GM18505 (cell line): ENCODE results near the gene RNF148.

Experiments
- ATAC-seq: cut with Tn5 transposase; IDR thresholded peaks from one replicate; pipeline ENCODE4 v1.9.1; 2021; ENCODE audit not compliant: unreplicated experiment
- POLR2A ChIP-seq: IDR thresholded peaks from 4 replicates; pipeline ENCODE4 v1.6.1; 2011; ENCODE audit warnings: borderline replicate concordance; ENCODE audit not compliant: insufficient read depth, insufficient read length; ENCODE audit errors: extremely low read depth

The RNF148 gene

DNA sequence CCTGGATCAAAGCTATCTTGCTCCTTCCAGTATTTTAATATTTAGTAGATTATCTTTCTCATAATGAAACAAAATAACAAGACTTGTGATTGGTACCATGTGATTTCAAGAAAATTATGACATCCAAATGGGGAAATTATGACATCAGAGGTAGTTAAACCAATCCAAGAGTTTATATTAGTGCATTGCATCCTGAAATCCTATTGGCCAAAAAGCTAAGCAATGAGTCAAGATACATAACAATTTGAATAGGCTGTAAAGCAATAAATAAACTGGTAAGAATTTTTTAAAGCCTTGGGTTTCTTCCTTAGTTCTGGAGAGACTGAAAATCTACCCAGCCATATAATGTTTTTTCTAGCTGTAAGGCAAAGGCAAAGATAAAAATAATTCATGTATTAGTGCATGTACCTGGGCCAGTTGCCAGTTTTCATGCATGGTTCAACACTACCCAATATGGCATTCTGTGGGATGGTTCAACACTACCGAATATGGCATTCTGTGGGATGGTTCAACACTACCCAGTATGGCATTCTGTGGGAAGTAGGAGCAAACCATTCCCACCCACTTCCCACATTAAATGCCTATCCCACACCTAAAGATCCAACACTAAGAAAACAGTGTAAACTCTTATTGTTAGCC is at the start of gene RNF148:
RNF148 (minus strand) TSS at position 51 of the 639 bp plus-strand sequence. CDS start 172 bp downstream, outside the sequence.
- no peak for ATAC-seq
- no peak for TF ChIP-seq POLR2A

- ATAC-seq, result no peak
- TF ChIP-seq POLR2A, result no peak
Measured at GRCh38 chr7:122750389-122750788, 47.7 kb upstream of the RNF148 start.

DNA sequence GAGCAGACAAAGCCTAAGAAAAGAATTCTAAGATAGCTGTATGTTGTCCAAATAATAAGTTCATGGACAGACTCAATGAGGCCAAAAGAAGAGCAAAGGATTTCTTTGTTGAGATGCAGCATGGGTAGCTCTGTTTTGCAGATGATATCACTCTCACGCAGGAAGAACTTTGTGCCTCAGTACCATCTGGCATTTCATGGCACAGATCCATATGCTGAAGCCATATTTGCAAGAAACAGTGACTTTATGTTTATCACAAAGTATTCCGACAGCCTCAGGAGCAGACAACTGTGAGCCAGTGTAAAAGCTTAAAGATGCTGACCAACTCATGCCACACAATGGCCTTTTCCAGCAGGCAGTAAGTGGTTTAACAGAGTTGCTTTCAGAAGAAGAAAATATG is 45.5 kb upstream of the RNF148 start:
- TF ChIP-seq POLR2A, result no peak
- ATAC-seq, result no peak

- ATAC-seq, result no peak
- no peak for TF ChIP-seq POLR2A
Measured at GRCh38 chr7:122746948-122747347, 44.2 kb upstream of the RNF148 start.

GRCh38 chr7:122743211-122743610 is 40.5 kb upstream of the RNF148 start:
- no peak for TF ChIP-seq POLR2A
- no peak for ATAC-seq

- no peak for ATAC-seq
- no peak for TF ChIP-seq POLR2A
Measured at GRCh38 chr7:122738947-122739346, 36.2 kb upstream of the RNF148 start.

GRCh38 chr7:122736183-122736582 is 33.5 kb upstream of the RNF148 start:
- no peak for ATAC-seq
- TF ChIP-seq POLR2A, result no peak

DNA sequence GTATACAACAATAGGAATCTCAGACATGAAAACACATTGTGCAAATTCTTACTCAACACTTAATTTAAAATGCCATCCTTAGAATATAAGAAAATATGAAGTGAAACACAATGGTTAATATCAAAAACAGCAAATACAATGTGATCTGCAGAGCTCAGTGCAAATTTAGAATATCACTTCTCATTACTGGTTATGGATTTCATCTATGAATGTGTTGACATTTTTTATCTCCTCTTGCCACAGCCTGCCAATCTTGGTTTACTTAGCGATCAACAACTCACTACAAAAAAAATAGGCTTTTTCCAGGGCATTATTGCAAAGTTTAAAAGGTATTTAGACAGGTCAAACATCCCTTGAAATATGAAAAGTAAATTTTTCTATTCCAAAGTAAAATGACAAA is 25.0 kb upstream of the RNF148 start:
- TF ChIP-seq POLR2A, result no peak

DNA sequence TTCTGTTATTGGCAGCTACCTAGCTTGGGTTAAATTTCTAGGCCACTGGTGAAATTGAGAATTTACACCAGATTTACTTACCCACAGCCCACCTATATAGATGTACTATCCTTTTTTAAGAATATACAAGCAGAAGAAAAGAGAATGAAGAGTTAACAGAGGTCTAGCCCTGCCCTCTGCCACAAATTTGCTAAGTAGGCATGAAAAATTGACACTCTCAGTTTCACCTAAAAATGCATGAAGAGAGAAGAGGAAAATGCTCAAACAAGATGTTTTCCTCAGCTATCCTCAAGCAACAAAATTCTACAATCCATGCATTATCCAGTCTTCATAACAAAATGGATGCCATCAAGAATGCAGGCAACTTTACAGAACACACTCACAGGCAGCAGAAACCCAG is 24.6 kb upstream of the RNF148 start:
- no peak for TF ChIP-seq POLR2A
- no peak for ATAC-seq

More for the DNA sequence above, 25.0 kb upstream of the RNF148 start:
- ATAC-seq, result no peak

DNA sequence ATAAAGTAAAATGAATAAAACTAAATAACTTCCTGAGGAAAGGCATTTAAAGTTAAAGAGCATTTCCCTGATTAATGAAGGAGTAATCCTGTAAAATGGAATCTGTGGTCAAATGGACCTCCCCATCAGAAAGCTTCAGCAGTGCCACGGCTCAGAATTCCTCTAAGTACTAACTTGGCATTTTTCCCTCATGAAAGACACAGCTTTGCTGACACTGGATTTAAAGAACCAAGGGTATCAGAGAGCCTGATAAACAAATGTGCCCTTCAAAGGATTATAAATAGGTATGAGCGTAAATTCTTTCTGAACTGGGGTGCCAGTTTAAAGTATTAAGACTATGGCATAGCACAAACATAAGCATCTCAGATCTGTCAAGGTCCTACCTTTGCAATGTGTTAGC is 24.2 kb upstream of the RNF148 start:
- no peak for ATAC-seq
- TF ChIP-seq POLR2A, result no peak

DNA sequence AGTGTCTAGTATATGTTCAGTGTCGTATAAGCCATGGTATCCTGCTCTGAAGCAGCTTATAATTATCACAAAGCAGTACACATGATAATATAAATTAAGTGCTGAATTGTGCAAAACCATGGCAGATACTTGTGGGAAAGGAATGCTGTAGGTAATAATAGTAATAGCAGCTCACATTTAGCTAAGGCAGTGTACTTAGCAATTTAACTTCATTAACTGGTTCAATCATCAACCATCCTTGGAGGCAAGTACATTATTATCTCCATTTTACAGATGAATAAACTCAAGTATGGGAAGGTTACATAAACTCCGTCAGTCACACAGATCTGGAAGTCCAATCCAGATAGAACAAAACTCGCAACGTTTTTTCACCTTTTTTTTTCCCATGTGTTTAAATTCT is 21.6 kb upstream of the RNF148 start:
- ATAC-seq, result no peak
- TF ChIP-seq POLR2A, result no peak

DNA sequence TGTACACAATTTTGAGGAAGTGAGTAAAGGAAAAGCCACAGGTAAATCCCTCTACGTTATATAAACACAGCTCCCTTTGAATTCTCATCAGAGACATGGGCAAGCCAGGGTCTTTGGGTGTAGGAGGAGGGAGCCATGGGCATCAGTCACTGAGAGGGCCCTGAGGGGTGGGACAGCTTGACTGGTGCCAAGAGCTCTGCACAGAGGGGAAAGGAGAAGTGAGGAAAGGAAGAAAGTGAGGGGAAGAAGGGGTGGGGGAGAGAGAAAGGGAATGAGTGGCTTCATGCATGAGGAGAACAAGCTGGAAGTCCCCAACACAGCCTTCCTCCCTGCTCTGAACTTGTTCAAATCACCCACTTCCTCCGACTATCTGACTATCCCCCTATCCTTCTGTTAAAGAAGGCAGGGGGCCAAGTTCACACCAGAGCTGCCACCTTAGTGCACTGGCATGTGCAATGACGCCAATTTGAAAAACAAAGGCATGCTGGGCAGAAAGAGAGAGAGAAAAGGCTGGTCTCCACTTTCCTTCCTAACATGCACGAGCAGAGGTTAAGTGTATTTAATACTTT is 16.4 kb upstream of the RNF148 start:
- no peak for TF ChIP-seq POLR2A
- ATAC-seq, result no peak

DNA sequence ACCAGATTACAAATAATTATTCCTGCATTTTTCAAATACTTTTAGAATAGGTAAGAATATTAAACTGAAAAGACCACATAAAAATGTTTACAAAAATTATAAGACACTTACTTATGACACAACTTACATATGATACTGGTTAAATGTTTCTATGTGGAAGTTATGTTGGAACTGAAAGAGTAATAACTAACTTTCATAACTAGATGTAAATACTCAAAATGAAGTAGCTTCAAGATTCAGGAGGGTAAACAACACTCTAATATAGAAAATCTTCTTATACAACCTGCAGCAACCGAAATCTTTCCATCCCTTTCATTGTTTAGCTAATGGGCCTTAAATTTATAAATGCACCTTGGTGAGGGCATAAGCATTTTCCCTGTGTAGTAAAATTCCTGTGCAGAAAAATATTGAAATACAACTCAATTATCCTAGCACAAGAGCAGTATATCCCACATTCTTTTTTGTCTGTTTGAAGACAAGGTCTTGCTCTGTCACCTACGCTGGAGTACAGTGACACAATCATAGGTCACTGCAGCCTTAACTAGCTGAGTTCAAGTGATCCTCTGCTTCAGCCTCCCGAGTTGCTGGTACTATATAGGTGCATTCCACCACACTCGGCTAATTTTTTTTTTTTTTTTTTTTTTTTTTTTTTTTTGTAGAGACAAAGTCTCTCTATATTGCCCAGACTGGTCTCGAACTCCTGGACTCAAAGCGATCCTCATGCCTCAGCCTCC is 14.8 kb upstream of the RNF148 start:
- TF ChIP-seq POLR2A, result no peak
- no peak for ATAC-seq

- no peak for TF ChIP-seq POLR2A
- no peak for ATAC-seq
Measured at GRCh38 chr7:122715183-122715582, 12.5 kb upstream of the RNF148 start.

DNA sequence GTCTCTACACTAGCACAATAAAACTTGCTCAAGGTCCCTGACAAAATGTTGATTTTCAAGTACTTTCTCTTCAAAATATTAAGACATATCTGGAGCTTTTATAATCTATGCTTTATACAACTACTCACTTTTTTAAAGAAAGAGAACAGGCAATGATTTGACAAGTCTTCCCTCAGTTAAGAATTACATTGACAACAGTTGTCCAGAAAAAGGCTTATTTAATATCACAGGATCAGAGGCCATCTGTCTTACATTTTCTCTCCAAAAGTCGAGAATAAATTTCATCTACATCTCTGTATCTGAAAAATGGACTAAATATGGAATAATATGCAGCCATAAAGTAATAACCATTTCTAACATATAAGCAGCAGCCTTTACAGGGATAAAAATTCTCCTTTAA is 8.2 kb upstream of the RNF148 start:
- ATAC-seq, result no peak
- TF ChIP-seq POLR2A, result no peak
